ENCODE measurements around the gene WFDC1.

- TF ChIP-seq, protein P1, sequence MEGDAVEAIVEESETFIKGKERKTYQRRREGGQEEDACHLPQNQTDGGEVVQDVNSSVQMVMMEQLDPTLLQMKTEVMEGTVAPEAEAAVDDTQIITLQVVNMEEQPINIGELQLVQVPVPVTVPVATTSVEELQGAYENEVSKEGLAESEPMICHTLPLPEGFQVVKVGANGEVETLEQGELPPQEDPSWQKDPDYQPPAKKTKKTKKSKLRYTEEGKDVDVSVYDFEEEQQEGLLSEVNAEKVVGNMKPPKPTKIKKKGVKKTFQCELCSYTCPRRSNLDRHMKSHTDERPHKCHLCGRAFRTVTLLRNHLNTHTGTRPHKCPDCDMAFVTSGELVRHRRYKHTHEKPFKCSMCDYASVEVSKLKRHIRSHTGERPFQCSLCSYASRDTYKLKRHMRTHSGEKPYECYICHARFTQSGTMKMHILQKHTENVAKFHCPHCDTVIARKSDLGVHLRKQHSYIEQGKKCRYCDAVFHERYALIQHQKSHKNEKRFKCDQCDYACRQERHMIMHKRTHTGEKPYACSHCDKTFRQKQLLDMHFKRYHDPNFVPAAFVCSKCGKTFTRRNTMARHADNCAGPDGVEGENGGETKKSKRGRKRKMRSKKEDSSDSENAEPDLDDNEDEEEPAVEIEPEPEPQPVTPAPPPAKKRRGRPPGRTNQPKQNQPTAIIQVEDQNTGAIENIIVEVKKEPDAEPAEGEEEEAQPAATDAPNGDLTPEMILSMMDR (IDR thresholded peaks at IDR 0.05; ENCODE audit: extremely low read depth in 1 of 2, insufficient read depth in 1 of 2, low read depth in 1 of 2, low read length in 2 of 2) = no peak
- TF ChIP-seq EZH2 (IDR thresholded peaks at IDR 0.05; ENCODE audit: borderline replicate concordance, low read depth, low read length, severe bottlenecking) (no peak), POLR2AphosphoS5 (IDR thresholded peaks at IDR 0.05; ENCODE audit: insufficient read depth, low read depth, low read length) (no peak), JUN (IDR thresholded peaks at IDR 0.05; ENCODE audit: borderline replicate concordance, insufficient read depth, insufficient read length, low read depth) (no peak), MYC (IDR thresholded peaks at IDR 0.05; ENCODE audit: low read depth, low read length) (no peak)
- TF ChIP-seq, protein P2, sequence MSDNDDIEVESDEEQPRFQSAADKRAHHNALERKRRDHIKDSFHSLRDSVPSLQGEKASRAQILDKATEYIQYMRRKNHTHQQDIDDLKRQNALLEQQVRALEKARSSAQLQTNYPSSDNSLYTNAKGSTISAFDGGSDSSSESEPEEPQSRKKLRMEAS (IDR thresholded peaks at IDR 0.05; ENCODE audit: insufficient read depth, insufficient read length) = no peak
Observed at GRCh38 chr16:84332975-84333684, 38.5 kb downstream of the WFDC1 start.
